ENCODE results near the gene ADAP1. TPM values are rescaled to one million over a fixed set of nuclear protein-coding genes. Genes with fewer than 3 reads are reported as not detected.

Gene ADAP1
- total and polyA plus RNA-seq, 2 of the 13 experiments (the other 11 are each of a cell fraction or from before 2014, with no cell fraction given) = 10.5 to 24.6 TPM

DNA sequence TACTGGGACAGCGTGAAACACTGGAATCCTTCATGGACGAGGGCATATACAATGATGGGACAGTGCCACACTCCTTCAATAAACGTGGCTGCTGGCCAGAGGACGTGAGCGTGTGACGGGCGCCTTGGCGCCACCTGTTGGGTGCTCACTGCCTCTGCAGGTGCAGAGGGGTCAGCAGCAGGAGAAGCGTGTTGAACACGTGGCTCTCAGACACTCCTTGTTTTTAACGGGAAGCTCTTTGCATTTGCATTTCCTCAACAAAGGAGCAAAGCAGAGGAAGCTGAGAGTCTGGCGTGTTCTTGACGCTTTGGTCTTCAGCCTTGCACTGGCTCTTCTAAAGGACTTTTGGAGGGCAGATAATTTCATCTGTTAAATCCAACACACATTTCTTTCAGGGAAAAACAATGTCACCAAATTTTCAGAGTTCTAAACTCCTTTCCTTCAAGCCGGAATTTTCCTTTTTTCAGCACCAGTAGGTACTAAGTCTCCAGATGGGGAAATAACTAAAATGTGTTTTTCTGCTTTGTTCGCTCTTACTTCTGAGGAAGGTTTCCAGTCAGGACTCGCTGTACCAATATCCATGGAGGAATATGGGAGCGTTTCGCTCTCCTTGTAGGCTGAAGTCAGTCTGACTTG lies 81.0 kb downstream of the ADAP1 start (continued):
- TF ChIP-seq SMYD3 (CRISPR knock-in tag; IDR thresholded peaks at IDR 0.05) (peak; percentile 81), MTF1 (CRISPR knock-in tag; IDR thresholded peaks at IDR 0.05) (peak; percentile 26; the same call in 1 of the 2 replicates), ZBTB14 (CRISPR knock-in tag; IDR thresholded peaks at IDR 0.05) (no peak; the same call in 1 of the 2 replicates), SMAD1 (CRISPR knock-in tag; IDR thresholded peaks at IDR 0.05; ENCODE audit: borderline replicate concordance, low read depth) (no peak; the same call in 1 of the 2 replicates), ZNF773 (CRISPR knock-in tag; IDR thresholded peaks at IDR 0.05; ENCODE audit: borderline replicate concordance) (peak; percentile 77; the same call in 1 of the 2 replicates), AKNA (CRISPR knock-in tag; IDR thresholded peaks at IDR 0.05; ENCODE audit: borderline replicate concordance) (peak; percentile 94), ZNF670 (CRISPR knock-in tag; IDR thresholded peaks at IDR 0.05; ENCODE audit: borderline replicate concordance) (no peak), ZNF614 (CRISPR knock-in tag; IDR thresholded peaks at IDR 0.05; ENCODE audit: borderline replicate concordance) (peak; percentile 84; the same call in 1 of the 2 replicates), ZZZ3 (CRISPR knock-in tag; IDR thresholded peaks at IDR 0.05; ENCODE audit: borderline replicate concordance) (peak; percentile 23; the same call in 1 of the 2 replicates), ZNF225 (CRISPR knock-in tag; IDR thresholded peaks at IDR 0.05) (peak; percentile 68; the same call in 1 of the 2 replicates)
- TF ChIP-seq, protein P1, sequence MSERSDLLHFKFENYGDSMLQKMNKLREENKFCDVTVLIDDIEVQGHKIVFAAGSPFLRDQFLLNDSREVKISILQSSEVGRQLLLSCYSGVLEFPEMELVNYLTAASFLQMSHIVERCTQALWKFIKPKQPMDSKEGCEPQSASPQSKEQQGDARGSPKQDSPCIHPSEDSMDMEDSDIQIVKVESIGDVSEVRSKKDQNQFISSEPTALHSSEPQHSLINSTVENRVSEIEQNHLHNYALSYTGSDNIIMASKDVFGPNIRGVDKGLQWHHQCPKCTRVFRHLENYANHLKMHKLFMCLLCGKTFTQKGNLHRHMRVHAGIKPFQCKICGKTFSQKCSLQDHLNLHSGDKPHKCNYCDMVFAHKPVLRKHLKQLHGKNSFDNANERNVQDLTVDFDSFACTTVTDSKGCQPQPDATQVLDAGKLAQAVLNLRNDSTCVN (CRISPR knock-in tag; IDR thresholded peaks at IDR 0.05; ENCODE audit: borderline replicate concordance) = peak; percentile 90
- TF ChIP-seq, protein P2, sequence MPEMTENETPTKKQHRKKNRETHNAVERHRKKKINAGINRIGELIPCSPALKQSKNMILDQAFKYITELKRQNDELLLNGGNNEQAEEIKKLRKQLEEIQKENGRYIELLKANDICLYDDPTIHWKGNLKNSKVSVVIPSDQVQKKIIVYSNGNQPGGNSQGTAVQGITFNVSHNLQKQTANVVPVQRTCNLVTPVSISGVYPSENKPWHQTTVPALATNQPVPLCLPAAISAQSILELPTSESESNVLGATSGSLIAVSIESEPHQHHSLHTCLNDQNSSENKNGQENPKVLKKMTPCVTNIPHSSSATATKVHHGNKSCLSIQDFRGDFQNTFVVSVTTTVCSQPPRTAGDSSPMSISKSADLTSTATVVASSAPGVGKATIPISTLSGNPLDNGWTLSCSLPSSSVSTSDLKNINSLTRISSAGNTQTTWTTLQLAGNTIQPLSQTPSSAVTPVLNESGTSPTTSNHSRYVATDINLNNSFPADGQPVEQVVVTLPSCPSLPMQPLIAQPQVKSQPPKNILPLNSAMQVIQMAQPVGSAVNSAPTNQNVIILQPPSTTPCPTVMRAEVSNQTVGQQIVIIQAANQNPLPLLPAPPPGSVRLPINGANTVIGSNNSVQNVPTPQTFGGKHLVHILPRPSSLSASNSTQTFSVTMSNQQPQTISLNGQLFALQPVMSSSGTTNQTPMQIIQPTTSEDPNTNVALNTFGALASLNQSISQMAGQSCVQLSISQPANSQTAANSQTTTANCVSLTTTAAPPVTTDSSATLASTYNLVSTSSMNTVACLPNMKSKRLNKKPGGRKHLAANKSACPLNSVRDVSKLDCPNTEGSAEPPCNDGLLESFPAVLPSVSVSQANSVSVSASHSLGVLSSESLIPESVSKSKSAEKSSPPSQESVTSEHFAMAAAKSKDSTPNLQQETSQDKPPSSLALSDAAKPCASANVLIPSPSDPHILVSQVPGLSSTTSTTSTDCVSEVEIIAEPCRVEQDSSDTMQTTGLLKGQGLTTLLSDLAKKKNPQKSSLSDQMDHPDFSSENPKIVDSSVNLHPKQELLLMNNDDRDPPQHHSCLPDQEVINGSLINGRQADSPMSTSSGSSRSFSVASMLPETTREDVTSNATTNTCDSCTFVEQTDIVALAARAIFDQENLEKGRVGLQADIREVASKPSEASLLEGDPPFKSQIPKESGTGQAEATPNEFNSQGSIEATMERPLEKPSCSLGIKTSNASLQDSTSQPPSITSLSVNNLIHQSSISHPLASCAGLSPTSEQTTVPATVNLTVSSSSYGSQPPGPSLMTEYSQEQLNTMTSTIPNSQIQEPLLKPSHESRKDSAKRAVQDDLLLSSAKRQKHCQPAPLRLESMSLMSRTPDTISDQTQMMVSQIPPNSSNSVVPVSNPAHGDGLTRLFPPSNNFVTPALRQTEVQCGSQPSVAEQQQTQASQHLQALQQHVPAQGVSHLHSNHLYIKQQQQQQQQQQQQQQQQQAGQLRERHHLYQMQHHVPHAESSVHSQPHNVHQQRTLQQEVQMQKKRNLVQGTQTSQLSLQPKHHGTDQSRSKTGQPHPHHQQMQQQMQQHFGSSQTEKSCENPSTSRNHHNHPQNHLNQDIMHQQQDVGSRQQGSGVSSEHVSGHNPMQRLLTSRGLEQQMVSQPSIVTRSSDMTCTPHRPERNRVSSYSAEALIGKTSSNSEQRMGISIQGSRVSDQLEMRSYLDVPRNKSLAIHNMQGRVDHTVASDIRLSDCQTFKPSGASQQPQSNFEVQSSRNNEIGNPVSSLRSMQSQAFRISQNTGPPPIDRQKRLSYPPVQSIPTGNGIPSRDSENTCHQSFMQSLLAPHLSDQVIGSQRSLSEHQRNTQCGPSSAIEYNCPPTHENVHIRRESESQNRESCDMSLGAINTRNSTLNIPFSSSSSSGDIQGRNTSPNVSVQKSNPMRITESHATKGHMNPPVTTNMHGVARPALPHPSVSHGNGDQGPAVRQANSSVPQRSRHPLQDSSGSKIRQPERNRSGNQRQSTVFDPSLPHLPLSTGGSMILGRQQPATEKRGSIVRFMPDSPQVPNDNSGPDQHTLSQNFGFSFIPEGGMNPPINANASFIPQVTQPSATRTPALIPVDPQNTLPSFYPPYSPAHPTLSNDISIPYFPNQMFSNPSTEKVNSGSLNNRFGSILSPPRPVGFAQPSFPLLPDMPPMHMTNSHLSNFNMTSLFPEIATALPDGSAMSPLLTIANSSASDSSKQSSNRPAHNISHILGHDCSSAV (CRISPR knock-in tag; IDR thresholded peaks at IDR 0.05; ENCODE audit: borderline replicate concordance) = no peak
